ENCODE results near the gene CDC25A.

CDC25A gene

DNA sequence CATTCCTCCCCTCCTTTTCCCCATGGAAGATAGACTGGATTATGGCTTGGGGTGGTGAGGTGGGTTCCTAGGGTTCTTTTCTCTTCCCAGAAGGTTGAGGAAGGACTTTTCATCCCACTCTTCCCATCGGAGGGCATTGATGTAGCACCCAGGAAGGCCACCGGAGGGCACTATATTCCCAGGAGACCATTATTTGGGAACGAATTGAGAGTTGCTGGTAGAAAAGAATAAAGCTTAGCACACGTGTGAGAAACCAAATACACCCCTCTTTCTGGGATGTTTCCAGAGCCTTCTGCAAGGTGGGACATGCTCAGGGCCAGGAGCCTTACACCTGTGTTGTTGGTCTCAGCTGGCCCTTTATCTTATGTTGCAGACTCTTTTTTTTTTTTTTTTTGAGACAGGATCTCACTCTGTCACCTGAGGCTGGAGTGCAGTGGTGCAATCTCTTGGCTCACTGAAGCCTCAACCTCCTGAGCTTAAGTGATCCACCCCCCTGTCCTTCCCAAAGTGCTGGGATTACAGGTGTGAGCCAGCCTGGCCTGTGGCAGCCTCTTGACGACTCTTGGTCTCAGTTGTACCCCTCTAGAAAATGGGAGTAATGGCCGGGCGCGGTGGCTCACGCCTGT is 6.3 kb upstream of the CDC25A start:
- peak; percentile 18 for DNase-seq

DNA sequence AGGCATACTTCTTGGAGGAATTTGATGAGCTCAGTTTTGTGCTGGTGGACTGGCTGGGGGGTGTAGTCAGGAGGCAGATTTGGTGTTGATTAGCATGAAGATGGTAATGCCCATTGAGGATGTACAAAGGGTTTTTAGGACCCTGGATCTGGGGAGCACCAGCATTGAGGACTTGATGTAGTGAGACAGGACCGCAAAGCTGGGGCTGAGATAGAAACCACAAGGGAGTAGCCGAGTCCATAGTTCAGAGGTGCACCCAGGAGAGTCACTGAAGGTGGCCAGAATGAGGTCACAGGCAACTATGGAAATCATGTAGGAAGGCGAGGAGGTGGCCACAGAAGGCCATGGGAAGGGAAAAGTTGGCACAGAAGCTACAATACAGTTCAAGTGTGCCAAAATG is 2.7 kb upstream of the CDC25A start:
- DNase-seq, result no peak

DNA sequence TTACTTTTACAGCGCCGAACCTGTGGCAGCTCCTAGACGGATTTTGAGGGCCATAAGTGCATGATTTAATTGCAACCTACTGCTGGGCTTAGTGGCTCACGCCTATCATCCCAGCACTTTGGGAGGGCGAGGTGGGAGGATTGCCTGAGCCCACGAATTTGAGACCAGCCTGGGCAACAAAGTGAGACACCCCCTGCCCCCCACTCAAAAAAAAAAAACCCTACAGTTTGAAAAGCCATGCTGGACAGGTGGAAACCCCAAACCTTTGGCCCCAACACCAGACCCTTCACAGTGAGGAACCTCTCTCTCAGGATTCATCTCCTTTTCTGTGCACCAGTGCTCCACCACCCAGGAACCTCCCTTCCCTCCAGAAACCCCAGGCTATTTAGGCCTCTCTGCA is 1.1 kb upstream of the CDC25A start:
- no peak for DNase-seq

DNA sequence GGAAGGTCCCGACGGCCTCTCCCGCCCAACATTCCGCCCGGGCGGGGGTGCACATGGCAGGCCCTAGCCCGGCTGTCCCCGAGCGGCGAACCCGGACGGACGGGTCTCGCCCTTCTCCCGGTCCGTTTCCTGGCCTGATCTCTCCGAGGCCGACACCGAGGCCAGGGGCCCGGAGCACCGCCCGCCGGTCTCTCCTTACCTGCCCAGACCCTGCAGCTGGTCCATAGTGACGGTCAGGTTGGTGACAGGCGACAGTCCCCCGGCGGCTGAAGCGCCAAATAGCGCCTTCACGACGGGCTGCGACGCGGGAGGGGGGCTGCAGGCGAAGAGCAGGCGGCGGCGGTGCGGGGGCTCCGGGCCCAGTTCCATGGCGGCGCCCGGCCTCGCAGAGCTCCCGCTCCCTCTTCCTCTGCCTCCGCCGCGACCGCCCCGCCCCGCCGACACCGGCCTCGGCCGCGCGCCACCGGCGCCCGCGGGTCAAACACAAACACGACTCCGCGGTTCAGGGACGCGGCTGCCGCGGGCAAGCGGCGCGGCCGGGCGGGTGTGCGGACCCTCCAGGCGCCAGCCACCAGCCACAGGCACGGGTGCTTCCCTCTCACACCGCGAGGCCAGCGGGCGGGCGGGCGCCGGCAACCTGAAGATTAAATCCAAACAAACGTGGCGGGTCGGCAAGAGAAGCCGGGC is 495 bp downstream of the CDC25A start:
- DNase-seq, result no peak

DNA sequence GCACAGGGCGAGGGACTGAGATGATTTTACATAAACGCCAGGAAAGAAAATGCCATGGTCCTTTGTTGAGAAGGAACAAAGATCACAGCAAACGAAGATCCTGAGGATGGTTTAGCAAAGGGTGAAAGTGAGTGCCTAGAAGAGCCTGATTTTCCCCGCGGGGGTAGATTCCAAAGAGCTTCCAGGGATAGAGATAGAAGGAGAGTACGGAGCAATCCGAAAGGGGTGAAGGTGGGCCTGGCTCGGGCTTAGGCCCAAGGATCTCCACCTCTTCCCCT is 977 bp downstream of the CDC25A start:
- DNase-seq, result no peak

DNA sequence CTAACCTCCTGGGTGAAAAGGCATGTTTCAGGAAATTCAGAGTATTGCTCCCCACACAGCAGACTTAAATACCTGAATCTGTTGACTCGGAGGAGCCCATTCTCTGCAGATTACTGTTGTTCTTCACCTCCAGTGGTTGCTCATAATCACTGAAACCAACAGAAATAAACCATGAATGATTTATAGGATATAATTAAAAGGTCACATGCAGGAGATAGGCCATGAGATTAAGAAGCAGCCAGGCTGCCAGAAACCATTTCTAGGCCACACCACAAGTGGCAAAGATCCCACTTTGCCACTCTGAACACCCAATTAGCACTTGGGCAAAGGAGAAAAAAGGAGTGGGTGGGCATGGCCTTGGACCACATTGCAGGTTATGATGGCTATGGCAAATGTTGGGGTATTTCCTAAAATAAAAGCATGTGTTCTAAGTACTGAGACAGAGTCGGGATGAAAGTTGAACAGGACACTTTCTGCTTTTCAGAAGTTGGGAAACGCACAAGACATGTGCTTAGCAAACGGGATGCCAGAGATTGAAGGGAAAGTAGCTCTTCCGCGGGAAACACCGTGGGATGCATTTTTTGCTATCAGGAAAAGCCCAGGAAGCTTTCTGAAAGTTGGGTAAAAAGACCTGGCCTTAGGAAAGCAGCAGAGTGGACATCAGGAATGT is 1.5 kb downstream of the CDC25A start:
- DNase-seq, result no peak

DNA sequence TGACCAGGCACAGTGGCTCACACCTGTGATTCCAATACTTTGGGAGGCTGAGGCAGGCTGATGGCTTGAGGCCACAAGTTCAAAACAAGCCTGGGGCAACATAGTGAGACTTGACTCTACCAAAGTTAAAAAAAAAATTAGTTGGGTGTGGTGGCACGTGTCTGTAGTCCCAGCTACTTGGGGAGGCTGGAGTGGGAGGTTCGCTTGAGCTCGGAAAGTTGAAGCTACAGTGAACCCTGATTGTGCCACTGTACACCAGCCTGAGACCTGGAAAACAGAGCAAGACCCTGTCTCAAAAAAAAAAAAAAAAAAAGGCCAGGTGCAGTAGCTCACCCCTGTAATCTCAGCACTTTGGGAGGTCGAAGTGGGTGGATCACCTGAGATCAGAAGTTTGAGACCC is 3.1 kb downstream of the CDC25A start:
- DNase-seq, result no peak

DNA sequence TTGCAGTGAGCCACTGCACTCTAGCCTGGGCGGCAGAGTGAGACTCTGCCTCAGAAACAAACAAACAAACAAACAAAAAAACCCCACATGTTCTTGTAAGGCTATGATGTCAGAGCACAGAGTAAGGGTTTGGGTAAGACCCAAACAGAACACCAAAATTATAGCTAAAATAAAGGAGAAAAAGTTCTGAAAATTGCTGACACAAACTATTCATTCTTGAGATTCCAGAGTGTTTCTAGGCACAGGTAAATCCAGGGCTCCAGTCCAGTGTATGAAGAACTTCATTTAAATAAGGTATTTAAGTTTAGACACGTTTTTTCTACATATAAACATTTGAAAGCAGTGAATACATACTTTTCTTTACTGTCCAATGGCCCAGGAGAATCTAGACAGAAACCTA is 3.9 kb downstream of the CDC25A start:
- no peak for DNase-seq

DNA sequence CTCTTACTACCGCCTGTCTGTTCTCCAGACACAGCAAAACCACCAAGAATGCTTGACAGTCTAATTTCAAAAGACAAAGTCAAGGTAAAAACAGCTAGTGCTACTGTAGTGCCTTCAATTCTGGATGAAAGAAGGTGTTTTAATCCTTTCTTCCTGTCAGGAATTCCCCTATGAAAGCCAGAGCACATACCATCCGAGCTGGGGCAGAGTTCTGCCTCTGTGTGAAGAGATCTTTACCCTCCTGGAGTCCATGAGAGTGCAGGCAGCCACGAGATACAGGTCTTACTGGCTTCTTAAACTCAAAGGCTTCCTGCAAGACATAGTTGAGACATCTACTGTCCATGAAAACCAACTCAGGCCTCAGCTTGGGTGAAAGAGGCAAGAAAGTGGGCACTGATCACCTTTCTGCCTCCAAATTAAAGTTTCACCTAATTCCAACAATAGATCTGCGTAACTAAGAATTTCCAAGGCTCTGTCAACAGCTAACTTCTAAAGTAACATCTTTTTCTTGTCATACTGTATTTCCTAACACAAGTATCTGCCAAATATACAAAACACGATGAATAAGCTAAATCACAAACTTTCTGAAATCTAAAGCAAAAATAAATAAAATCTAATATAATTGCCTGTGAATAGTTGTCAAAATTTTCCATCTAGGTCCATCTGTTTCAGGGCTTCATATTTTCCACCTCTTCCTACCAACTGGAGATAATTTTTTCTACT is 7.5 kb downstream of the CDC25A start:
- no peak for DNase-seq

DNA sequence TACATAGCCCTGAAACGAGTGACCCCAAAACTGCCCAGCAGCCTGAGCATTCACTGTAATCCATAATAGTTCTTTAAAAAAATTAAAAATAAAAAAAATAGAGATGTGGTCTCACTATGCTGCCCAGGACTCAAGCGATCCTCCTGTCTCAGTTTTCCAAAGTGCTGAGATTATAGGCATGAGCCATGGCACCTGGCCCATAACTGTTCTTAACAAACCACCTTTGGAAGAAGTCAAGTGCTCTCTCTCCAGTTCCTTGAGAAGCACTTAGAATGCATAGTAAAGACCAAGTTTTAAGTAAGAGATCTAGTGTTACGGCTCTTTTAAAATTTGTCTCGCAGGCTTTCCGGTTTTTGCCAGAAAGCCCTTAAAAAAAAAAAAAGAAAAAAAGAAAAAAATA is 8.2 kb downstream of the CDC25A start:
- no peak for DNase-seq

DNA sequence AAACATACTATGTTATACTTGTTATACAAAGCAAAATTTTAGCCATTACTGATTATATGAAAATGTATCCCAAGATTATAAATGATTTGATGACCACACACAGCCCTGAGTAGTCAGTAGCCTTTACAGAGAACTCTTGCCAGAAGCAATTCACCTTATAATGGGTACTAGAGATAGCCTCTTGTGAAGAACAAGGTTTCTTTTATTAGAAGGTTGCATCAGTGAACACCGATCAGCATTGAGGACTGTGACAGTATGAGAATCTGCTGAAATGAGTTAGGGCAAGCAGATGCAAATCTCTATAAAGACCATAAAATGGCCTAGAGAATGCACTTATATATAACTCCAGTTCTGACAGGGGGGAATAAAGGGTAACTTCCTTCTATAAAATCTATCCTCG is 10.1 kb downstream of the CDC25A start:
- DNase-seq, result no peak

DNA sequence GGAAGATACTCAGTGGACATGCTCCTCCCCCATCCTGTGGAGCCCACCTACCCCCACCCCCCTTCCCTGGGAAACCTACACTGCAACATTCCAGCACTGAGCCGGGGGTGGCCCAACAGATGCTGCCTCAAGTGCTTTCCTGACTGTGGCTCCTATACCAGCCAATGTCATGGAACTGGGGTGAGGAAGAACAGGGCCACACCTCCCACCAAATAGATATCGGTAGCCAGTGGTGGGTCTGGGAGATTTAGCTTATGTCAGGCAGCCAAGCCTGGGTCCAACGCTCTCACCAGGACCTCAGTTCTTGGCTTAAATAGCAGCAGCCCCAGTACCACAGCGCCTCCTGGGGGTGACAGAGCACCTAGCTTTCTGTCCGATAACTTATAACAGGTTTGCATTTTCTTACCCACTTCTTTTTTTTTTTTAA is 30.3 kb downstream of the CDC25A start:
- DNase-seq, result peak; percentile 58

DNA sequence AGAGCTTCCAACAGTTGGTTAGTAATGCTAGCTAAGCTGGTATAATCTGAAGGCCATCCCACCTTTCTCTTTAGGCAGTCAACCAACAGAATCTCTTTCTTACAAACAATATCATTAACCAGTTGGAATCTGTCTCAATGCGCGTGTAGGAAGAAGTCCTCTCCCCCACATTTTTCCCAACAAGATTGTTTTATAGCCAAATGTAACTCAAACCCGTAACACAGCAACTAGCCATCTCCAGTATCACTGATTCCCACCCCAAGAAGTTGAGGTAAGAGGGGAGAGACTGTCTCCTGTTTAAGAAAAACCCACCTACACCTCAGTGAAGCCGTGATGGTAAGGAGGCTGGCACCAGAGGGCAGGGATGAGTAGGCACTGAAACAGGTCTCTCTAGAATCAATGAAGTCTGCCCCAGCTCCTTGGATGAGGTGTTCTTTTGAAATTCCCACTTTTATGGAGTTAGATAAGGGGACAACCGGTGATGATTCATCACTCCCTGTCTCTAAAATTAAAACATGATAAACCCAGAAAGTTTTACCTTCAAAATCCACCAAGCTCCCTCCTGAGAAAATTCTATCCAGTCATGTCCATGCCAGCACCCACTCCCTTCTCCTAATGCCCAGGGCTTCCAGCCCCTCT is 30.9 kb downstream of the CDC25A start:
- peak; percentile 90 for DNase-seq

DNA sequence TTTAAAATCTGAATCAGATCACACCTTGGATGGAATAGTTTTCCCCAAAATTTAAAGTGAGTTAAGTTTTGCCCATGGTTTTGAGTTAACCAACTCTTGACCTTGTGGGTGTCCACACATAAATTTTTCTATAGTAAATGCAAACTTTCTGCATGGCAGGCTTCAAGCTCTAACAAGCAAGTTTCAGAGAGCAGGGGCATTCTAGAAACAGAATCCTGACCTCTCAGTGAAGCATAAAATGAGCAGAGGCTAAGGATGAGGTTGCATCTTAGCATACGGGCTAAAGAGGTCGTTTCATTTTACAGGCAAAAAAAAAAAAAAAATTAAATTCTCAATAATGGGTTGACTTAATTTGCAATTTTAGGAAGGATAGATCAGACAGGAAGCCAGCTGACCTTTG is 32.1 kb downstream of the CDC25A start:
- DNase-seq, result no peak

DNA sequence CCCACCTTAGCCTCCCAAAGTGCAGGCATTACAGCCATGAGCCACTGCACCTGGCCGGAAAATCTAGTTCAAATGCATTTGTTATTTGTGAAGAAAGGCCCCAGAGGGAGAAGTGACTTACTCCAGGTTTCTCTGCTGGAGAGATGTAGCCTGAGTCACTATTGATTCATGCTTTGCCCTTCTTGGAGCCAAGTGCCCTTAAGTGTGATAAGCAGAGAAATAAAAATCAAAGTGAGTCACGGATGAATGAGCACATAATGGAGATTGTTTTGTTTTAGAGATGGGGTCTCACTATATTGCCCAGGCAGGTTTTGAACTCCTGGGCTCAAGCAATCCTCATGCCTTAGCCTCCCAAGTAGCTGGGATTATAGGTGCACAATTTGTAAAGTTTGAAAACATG is 33.1 kb downstream of the CDC25A start:
- peak; percentile 77 for DNase-seq

DNA sequence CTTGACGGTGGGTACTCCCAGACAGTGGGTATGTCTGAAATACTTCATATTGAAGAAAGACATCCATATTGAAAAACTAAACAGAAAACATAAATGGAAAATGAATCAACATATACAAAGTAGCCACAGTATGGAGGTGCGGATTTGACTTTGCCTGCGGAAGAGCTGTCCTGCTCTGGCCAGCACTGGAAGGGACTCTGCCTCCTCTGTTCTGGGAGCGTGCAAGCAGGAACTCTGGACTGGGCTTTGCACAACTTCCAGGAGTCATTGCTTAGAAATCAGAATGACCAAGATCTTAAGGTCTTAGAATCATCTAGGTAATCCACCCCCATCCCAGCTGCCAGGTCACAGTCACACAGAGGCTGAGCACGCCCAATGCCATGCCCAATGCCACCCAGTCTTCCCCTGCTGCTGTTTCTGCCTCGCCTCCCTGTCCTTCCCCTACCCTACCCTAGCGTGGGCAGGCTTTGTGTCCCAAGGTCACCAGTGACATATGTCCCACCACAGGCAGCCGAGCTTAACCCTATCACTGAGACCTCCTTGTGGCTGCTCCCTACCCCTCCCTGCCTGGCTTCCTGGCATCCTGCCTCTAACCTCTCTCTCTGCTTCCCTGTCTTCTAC is 36.3 kb downstream of the CDC25A start:
- no peak for DNase-seq

DNA sequence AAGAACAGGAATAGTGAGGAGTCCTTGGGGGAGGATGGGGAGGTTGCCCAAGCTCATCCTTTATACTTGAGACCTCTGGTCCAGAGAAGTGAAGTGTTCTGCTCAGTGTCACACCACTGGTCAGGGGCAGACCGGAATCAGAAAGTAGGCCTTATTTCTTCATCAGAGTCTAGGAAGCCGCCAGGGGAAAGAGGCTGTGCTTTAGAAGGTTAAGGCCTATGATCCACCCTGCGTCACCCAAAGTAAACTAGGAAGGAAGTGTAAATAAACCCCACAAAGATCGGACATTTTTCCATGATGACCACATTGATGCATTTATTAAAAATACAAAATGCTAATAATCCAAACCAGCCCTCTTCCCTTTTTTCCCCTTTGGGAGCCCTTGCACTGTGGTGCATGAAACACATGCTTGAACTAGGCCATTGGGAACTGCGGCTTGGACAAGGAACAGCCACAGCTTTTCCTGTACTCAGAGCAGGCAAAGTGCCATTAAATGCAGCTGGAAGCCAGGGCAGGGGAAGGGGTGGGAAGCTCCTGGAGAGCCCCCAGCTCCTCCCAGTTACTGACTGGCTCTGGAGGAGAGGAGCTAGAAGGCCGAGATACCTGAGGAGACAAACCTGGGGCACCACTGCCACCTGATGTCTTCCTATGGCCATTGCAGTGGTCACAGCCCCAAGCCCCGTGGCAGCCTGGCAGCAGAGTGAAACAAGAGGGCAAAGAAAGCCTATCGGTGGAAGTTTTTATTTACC is 37.0 kb downstream of the CDC25A start:
- peak; percentile 66 for DNase-seq

DNA sequence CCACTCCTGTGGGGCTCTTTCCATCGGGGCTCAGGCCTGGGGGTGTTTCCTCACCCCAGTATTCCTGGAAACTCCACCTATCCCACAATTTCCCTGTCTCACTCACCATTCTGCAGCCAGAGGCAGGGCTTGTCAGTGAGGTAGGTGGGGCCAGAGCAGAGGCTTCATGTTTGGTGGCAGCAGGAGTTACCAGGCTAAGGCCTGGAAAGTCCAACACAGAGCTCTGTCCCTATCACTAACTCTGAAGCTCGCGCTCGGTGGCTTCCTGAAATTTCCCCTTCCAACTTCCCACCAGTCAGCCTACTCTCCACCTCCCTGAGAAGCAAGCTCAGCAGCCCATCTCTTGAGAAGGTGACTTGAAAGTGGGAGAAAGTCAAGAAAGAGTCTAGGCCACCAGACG is 44.2 kb downstream of the CDC25A start:
- no peak for DNase-seq

DNA sequence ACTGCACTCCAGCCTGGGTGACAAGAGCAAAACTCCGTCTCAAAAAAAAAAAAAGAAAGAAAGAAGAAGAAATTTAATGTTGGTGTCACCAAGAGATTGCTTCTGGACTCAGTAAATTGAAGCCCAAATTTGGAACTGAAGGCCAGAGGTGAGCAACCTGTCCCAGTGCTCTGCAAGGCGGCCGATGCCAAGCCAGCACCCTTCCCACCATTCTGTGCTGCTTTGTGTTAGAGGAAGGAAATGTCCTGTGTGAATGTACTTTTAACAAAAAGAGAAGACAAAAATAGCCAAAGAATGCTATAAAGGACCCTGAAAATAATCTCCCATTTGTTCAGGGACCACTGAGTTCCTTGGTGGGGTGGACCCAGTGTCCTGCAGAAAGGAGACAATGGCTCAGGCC is 44.6 kb downstream of the CDC25A start:
- no peak for DNase-seq

DNA sequence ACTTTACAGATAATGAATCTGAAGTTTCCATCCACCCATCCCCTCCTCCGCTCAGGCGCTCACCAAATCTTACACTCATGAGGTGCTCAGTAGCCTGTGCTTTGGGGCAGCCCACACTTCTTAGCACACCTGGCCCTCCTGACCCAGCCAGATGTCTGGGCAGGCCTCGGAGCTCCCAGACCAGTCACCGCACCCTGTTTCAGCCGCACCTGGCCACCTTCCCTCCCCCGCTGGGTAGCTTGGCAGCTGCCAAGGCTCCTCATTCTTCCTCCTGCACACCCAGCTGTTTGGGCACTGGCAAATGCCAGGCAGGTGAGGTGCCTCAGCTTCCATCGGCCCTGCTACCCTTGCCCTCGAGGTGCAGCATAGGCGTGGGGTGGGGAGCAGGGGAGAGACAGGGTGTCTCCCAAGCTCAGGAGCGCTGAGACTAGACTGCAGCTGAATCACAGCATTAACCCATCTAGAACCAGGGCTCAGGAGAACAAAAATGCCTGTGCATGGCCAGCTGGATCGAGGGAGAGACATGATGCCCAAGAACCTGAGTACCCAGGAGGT is 45.8 kb downstream of the CDC25A start:
- no peak for DNase-seq

DNA sequence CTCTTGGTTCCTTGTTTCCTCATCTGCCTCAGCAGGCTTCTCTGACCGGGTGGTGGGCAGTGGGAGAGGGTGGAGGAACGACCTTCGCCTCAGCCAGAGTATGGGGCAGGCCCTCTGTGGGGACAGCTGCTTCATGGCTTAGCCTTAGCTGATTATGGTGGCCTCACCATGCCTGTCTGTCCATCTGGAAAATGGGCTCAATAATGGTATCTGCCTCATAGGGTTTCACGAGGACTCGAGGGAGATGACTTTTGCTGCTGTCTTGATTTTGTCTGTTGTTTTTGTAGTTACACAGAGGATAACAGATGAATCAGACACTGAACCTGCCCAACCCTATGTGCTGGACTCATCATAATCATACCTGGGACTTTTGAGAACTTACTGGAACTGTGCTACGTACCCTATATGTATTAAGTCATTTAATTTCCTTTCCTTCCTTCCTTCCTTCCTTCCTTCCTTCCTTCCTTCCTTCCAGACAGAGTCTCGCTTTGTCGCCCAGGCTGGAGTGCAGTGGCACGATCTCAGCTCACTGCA is 46.5 kb downstream of the CDC25A start:
- no peak for DNase-seq

Data from NCI-H226 (cell line).